SH-SY5Y (cell line): Measurements from ENCODE around the gene NPS.

Experiments
- GATA2 ChIP-seq: IDR thresholded peaks from 2 replicates; pipeline ENCODE4 v1.6.1; 2011; ENCODE audit warnings: mild to moderate bottlenecking, low read depth, low read length
- GATA3 ChIP-seq: IDR thresholded peaks from 2 replicates; pipeline ENCODE4 v1.6.1; 2011; ENCODE audit warnings: low read depth, mild to moderate bottlenecking, low read length, moderate library complexity

Gene NPS

DNA sequence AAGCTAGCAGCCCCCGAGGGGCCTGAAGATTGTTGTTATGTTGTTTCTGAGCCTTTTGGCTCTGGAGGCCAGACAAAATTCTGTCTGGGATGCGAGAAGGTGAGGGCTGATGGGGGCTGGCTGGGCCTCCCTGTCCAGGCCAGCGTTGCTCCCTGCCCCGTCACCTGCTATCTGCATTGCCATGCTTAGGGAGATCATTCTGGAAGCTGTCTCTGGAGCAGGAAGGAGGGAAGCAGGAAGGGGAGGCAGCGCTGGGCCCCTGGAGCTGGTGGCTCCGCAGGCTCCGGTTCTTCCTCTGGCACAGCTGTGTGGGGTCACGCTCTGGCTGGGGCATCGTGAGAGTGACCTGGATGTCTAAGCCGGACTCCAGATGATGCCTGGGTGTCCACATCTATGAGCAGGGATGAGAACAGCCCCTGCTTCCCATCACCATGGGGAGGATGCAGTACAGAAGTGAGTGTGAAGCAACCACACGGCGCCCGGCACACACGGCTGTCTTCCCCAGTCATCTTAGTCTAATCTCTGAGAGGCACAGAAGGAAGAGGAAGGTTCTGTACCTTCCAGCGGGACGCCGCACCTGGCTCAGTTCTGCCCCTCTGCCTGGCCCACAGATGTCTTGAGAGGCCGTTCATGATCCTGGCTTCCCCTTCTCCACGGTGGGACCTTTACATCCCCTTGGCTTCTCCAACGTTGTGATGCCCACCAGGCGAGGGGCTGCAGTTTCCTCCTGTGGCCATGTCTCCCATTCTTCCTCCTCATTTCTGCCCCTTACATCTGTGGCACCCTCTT, 11.9 kb upstream of the NPS start:
- TF ChIP-seq GATA2 (no peak), GATA3 (no peak)

DNA sequence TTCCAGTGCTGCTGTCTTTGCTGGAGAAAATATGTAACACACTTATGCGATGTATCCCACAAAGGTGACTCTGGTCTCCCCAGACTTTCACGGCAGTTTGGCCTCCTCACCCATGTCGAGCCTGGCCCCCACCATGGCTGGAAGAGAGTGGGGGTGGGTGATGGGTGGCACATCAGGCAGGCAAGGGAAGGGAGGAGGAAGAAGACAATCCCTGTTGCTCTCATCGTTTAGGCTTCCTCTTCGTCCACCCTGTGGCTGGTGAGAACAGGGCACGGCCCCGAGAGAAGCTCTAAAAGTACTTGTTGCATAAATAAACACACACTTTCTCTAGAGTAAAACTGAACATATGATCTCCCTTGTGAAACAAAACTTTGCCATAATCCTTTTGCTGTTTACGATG, 11.2 kb upstream of the NPS start:
- TF ChIP-seq GATA2, result no peak
- TF ChIP-seq GATA3, result no peak

GRCh38 chr10:127548022-127548421, 1.1 kb upstream of the NPS start:
- TF ChIP-seq GATA3, result no peak
- no peak for TF ChIP-seq GATA2

- TF ChIP-seq GATA3, result no peak
- TF ChIP-seq GATA2, result no peak
Measured at GRCh38 chr10:127550861-127551260, 1.8 kb downstream of the NPS start.

DNA sequence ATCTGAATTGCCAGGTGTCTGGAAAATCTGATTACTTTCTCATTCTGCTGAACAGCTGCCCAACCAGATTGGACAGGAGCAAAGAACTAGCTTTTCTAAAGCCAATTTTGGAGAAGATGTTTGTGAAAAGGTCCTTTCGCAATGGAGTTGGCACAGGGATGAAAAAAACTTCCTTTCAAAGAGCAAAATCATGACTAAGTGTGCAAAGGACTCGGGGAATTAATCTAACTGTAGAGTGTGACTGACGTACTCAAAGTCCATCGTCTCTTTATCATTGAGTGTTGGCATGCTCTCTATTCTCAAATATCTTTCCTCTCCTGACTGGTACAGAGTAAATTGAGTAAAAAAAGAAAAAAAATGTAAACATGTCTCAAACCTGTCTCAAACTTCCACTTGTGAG, 3.3 kb downstream of the NPS start:
- TF ChIP-seq GATA2 (no peak), GATA3 (no peak)

DNA sequence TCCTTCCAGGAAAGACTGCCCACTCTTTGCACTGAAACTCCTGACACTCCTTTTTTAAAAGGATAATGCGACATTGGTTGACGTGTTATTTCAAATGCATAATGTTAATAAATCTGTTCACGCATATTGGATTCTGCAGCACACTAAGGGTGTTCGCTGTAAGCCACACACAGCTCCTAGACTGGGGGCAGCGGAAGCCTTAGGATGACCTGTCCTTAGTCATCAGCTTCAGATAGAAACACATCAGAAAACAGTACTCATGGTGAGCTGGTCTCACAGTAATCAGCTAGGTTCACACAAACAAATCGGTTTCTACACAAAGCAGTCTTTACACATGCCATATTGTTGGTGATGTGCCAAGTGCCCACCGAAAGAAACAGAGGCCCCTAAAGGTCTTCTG, 4.3 kb downstream of the NPS start:
- no peak for TF ChIP-seq GATA3
- no peak for TF ChIP-seq GATA2

GRCh38 chr10:127556916-127557315, 7.8 kb downstream of the NPS start:
- no peak for TF ChIP-seq GATA2
- TF ChIP-seq GATA3, result no peak

DNA sequence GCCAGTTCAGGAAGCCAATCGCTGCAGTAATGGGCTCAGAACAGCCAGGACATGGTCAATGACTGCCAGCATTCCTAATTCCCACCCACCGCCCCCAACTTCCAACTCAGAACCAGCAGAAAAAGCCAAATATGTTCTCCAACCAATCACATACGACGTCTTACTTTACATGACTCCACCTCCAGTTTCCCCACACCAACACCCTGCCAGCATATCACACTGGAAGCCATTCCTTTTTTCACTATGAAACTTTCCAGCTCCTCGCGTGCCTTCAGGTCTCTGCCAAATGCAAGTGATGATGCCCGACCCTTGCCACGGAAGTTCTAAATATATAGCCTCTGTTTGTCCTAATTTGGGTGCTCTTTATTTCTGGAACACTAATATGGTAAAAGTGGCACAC, 12.5 kb downstream of the NPS start:
- TF ChIP-seq GATA2, result no peak
- TF ChIP-seq GATA3, result no peak

- TF ChIP-seq GATA2 (no peak), GATA3 (no peak)
Measured at GRCh38 chr10:127563718-127564553, 14.8 kb downstream of the NPS start.

- TF ChIP-seq GATA3, result no peak
- TF ChIP-seq GATA2, result no peak
Measured at GRCh38 chr10:127564644-127565043, 15.5 kb downstream of the NPS start.

GRCh38 chr10:127565583-127565982, 16.5 kb downstream of the NPS start:
- TF ChIP-seq GATA3 (no peak), GATA2 (no peak)

DNA sequence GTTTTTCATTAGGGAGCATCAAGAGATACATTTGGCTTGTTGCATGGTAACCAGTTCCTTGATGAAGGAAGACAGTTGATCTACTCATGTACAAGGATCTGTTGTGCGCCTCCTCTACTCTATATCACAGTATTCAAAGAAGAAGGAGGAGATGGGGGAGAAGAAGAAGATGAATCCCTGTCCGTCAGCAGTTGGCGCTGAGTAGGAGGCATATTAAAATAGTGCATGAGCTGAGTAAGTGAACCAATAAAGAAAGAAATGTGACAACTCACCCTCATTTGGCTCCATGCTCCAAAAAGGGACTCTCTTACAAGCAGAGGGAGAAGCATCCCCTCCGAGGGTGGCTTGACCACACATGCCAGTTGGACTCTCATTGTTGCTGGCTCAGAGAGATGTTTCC, 20.1 kb downstream of the NPS start:
- TF ChIP-seq GATA2 (no peak), GATA3 (no peak)

GRCh38 chr10:127570036-127570435, 20.9 kb downstream of the NPS start:
- TF ChIP-seq GATA2 (no peak), GATA3 (no peak)

DNA sequence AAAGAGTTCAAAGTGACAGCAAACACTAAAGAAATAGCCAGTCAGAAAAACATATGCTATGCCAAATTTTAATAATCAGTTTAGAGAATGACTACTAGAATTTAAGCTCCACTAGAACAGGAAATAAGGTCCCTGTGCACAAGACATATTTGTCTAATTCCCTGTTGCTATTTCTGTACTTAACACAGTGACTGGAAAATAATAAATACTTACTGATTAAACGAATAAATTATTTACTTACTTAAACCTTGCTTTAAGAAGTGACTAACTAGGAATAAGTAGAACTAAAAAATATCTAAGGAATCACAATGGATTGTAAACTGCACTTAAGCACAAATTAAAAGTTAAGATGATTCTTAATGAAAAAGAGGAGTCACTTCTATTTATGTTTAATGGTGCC, 22.3 kb downstream of the NPS start:
- TF ChIP-seq GATA3 (no peak), GATA2 (no peak)

DNA sequence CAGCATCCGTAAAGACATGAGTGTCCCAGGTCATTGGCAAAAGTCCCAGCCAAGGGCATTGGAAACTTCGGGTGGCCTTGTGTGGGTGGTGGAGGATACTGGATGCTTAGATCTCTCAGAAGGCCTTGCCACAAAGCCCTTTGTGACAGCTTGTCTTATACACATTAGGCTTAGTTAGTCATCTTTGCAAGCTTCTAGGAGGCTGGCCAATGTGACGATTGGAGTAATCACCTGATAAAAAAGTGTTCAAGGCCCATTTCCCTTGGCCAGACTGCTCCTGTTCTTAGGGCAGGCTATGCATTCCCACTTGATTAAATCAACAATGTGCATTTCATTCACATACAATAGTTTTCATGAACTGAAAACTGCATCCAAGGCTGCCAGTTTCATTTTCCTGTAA, 26.9 kb downstream of the NPS start:
- TF ChIP-seq GATA2, result no peak
- TF ChIP-seq GATA3, result no peak

GRCh38 chr10:127576740-127577161, 27.6 kb downstream of the NPS start:
- TF ChIP-seq GATA2 (no peak), GATA3 (no peak)
